ENCODE measurements around the gene GPR78.

GPR78 gene

GRCh38 chr4:8547108-8547911, 32.9 kb upstream of the GPR78 start:
- peak; percentile 19 for DNase-seq

- DNase-seq: no peak
Observed at GRCh38 chr4:8547912-8548730, 32.1 kb upstream of the GPR78 start.

- no peak for DNase-seq
Observed at GRCh38 chr4:8548731-8549351, 31.4 kb upstream of the GPR78 start.

GRCh38 chr4:8549352-8549931, 30.8 kb upstream of the GPR78 start:
- no peak for DNase-seq

- DNase-seq: no peak
Observed at GRCh38 chr4:8550691-8551090, 29.5 kb upstream of the GPR78 start.

GRCh38 chr4:8552024-8552423, 28.2 kb upstream of the GPR78 start:
- DNase-seq: no peak

- no peak for DNase-seq
Observed at GRCh38 chr4:8552581-8553205, 27.5 kb upstream of the GPR78 start.

GRCh38 chr4:8553216-8553615, 27.0 kb upstream of the GPR78 start:
- DNase-seq: no peak

GRCh38 chr4:8553991-8554405, 26.2 kb upstream of the GPR78 start:
- no peak for DNase-seq

- no peak for DNase-seq
Observed at GRCh38 chr4:8554555-8555100, 25.6 kb upstream of the GPR78 start.

- DNase-seq: no peak
Observed at GRCh38 chr4:8555716-8556115, 24.5 kb upstream of the GPR78 start.

GRCh38 chr4:8556341-8557150, 23.6 kb upstream of the GPR78 start:
- DNase-seq: no peak

GRCh38 chr4:8557151-8558076, 22.8 kb upstream of the GPR78 start:
- DNase-seq: no peak

GRCh38 chr4:8558080-8558960, 21.9 kb upstream of the GPR78 start:
- DNase-seq: no peak

GRCh38 chr4:8559011-8559410, 21.2 kb upstream of the GPR78 start:
- no peak for DNase-seq

- no peak for DNase-seq
Observed at GRCh38 chr4:8559524-8560264, 20.5 kb upstream of the GPR78 start.

- DNase-seq: no peak
Observed at GRCh38 chr4:8560265-8561047, 19.7 kb upstream of the GPR78 start.

GRCh38 chr4:8564595-8564994, 15.6 kb upstream of the GPR78 start:
- DNase-seq: no peak

Measured in stimulated activated CD4-positive, alpha-beta T cell treated with anti-CD3 and anti-CD28 coated beads, Interleukin-15, amount 100 ng/mL, for 24 hours (primary cell).